Measurements from ENCODE around the gene TFDP3. TPM values are rescaled to one million over a fixed set of nuclear protein-coding genes. Genes with fewer than 3 reads are reported as not detected.

Gene TFDP3
- total and polyA plus RNA-seq, 7 donors = not detected

DNA sequence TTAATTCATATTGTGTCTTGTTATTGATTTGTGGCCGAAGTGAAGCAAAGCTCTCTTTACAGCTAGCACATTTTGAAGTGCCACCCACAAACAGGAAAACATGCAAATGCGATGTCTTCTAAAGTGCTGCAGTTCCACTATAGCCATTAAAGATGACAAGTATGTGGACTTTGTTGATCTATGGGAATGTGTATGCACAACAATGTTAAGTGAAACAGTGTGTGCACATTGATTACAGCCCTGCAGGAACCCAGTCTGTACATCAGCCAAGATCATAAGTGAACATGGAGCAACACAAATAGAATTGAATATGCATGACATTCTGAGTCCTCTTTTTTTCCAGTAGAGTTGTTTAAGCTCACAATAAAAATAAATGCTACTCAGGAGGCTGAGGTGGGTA is 43.0 kb downstream of the TFDP3 start:
- no peak overlapping the region for H3K4me3 ChIP-seq
- no peak for TF ChIP-seq EP300 (IDR thresholded peaks at IDR 0.05)
- TF ChIP-seq, protein P1, sequence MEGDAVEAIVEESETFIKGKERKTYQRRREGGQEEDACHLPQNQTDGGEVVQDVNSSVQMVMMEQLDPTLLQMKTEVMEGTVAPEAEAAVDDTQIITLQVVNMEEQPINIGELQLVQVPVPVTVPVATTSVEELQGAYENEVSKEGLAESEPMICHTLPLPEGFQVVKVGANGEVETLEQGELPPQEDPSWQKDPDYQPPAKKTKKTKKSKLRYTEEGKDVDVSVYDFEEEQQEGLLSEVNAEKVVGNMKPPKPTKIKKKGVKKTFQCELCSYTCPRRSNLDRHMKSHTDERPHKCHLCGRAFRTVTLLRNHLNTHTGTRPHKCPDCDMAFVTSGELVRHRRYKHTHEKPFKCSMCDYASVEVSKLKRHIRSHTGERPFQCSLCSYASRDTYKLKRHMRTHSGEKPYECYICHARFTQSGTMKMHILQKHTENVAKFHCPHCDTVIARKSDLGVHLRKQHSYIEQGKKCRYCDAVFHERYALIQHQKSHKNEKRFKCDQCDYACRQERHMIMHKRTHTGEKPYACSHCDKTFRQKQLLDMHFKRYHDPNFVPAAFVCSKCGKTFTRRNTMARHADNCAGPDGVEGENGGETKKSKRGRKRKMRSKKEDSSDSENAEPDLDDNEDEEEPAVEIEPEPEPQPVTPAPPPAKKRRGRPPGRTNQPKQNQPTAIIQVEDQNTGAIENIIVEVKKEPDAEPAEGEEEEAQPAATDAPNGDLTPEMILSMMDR (IDR thresholded peaks at IDR 0.05) = no peak
- no peak for TF ChIP-seq POLR2AphosphoS5 (IDR thresholded peaks at IDR 0.05)
- intact Hi-C loops (cut with DNase I) = loop anchor here (10.0 kb wide), 2 partner anchors 200 to 500 kb away; no protein-coding TSS in a partner anchor
- no peaks in the 10 kb centered on the region for H3K4me1 ChIP-seq
- WGBS, 2 donors = 82 to 89% methylated on average over 2 of the region's 2 CpGs
- H3K36me3 ChIP-seq = no peaks in the 10 kb centered on the region
- DNase-seq = no peak
- H3K27me3 ChIP-seq = no peaks in the 10 kb centered on the region
- H3K9me3 ChIP-seq = no peaks in the 10 kb centered on the region
- H3K27ac ChIP-seq = no peak overlapping the region

DNA sequence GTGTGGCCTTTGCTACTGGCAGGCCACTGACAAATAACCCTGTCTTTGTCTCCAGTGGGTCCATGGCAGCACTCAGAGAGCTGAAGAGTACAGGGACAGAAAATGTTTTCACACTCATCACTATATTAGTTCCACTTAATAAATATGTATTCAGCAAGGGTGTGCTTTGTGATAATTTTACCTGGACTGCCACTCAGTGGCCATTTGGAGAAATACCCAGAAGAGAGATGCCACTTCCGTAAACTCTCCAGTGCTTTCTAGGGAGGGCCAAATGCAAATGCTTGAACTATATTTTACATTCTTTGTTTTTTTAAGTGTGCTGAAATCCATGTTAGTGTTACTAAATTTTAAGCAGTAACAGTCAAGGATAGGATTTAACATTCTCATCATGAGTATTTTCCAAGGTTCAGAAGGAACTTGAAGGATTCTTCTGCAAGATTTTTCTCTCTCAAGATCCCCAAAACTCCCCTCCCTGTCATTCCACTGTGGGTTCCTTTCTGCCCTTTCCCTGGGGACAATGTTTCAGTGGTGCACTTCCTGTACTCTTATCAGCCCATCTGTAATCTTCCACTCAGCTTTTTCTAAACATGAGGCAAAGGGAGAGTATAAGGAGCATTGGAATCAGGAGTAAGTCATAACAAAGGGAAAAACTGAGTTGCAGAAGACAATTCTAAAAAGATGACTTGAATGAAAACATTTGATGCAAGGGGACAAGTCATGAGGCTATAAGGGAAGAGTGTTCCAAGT is 46.0 kb downstream of the TFDP3 start:
- H3K27me3 ChIP-seq = no peaks in the 10 kb centered on the region
- intact Hi-C loops (cut with DNase I) = loop anchor here (10.0 kb wide), 2 partner anchors 197 to 503 kb away; no protein-coding TSS in a partner anchor
- 8 to 50% methylated on average over 1 of the region's 1 CpG for whole genome bisulfite sequencing, 2 donors
- no peaks in the 10 kb centered on the region for H3K36me3 ChIP-seq
- no peak for DNase-seq
- H3K4me1 ChIP-seq = no peaks in the 10 kb centered on the region
- H3K27ac ChIP-seq = no peak overlapping the region
- H3K9me3 ChIP-seq = no peaks in the 10 kb centered on the region
- no peak overlapping the region for H3K4me3 ChIP-seq
- TF ChIP-seq, protein P1 (IDR thresholded peaks at IDR 0.05) = peak in 3 of 4 experiments; percentile 10 to 34 (median 12)
- TF ChIP-seq EP300 (IDR thresholded peaks at IDR 0.05) (no peak), POLR2AphosphoS5 (IDR thresholded peaks at IDR 0.05) (no peak), POLR2A (IDR thresholded peaks at IDR 0.05) (no peak)

Small RNAs within 50 kb of the gene (small RNA-seq; reads per million reads assigned to genes)
- gene RNU1-115P = 0 reads per million in 3 donors

Other genes starting within 250 kb of the TFDP3 start
- not detected for gene USP26, start 121.2 kb downstream of the TFDP3 start, total RNA-seq
- not detected for gene USP26, start 121.2 kb downstream of the TFDP3 start, polyA plus RNA-seq
- gene GPC4, start 197.1 kb upstream of the TFDP3 start, total RNA-seq = 10 to 100 TPM; 25.3 to 45.7 (median 28.1) TPM
- 1 to 10 TPM; 1.2 to 9.4 (median 2.3) TPM for gene GPC4, start 197.1 kb upstream of the TFDP3 start, polyA plus RNA-seq

All from sigmoid colon (tissue), 7 donors.